Measurements from ENCODE around the gene IGSF3. TPM values are rescaled to one million over a fixed set of nuclear protein-coding genes. Genes with fewer than 3 reads are reported as not detected.
A peak's percentile ranks its signal among the peaks of the same experiment; 100 is the strongest.

The IGSF3 gene
- total RNA-seq, 1 experiment from 2014 or later = 3.5 TPM

GRCh38 chr1:116674751-116675150, 7.2 kb upstream of the IGSF3 start:
- Mint-ChIP-seq H3K4me3 (ENCODE audit: unreplicated experiment) (no peak overlapping the region), H3K9me3 (ENCODE audit: unreplicated experiment) (no peaks in the 10 kb centered on the region), H3K36me3 (ENCODE audit: insufficient read depth, unreplicated experiment) (no peaks in the 10 kb centered on the region), H3K4me1 (ENCODE audit: insufficient read depth, unreplicated experiment) (peaks cover 5% of the 10 kb centered on the region), H3K27me3 (ENCODE audit: insufficient read depth, unreplicated experiment) (no peaks in the 10 kb centered on the region), H3K27ac (ENCODE audit: low read depth, unreplicated experiment) (no peak overlapping the region)
- DNase-seq (ENCODE audit: unreplicated experiment) = no peak
- intact Hi-C loops (cut with micrococcal nuclease) = no loop called here
- CTCF ChIA-PET = interaction anchor here (0.7 to 1.0 kb wide), 2 partner anchors 51 to 80 kb away, joined by 3 read pairs; no protein-coding TSS in a partner anchor
- BruUV-seq (replicated peaks) = no TSS peak
- TF ChIP-seq, protein P1, sequence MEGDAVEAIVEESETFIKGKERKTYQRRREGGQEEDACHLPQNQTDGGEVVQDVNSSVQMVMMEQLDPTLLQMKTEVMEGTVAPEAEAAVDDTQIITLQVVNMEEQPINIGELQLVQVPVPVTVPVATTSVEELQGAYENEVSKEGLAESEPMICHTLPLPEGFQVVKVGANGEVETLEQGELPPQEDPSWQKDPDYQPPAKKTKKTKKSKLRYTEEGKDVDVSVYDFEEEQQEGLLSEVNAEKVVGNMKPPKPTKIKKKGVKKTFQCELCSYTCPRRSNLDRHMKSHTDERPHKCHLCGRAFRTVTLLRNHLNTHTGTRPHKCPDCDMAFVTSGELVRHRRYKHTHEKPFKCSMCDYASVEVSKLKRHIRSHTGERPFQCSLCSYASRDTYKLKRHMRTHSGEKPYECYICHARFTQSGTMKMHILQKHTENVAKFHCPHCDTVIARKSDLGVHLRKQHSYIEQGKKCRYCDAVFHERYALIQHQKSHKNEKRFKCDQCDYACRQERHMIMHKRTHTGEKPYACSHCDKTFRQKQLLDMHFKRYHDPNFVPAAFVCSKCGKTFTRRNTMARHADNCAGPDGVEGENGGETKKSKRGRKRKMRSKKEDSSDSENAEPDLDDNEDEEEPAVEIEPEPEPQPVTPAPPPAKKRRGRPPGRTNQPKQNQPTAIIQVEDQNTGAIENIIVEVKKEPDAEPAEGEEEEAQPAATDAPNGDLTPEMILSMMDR (IDR thresholded peaks at IDR 0.05; ENCODE audit: unreplicated experiment) = no peak
- POLR2A ChIA-PET = interaction anchor here (1.2 kb wide), 1 partner anchor 13 kb away, joined by 3 read pairs; no protein-coding TSS in a partner anchor

GRCh38 chr1:116674011-116674531, 6.5 kb upstream of the IGSF3 start:
- CTCF ChIA-PET = interaction anchor here (1.0 to 1.8 kb wide), 2 partner anchors 17 to 20 kb away, joined by 5 to 6 read pairs; no protein-coding TSS in a partner anchor
- intact Hi-C loops (cut with micrococcal nuclease) = no loop called here
- DNase-seq (ENCODE audit: unreplicated experiment) = no peak
- H3K4me1 Mint-ChIP-seq (ENCODE audit: insufficient read depth, unreplicated experiment) = peaks cover 5% of the 10 kb centered on the region
- no peak overlapping the region for H3K4me3 Mint-ChIP-seq (ENCODE audit: unreplicated experiment)
- BruUV-seq (replicated peaks) = no TSS peak
- H3K27ac Mint-ChIP-seq (ENCODE audit: low read depth, unreplicated experiment) = no peak overlapping the region
- POLR2A ChIA-PET = interaction anchor here (1.2 kb wide), 1 partner anchor 13 kb away, joined by 3 read pairs; no protein-coding TSS in a partner anchor
- TF ChIP-seq, protein P1 (IDR thresholded peaks at IDR 0.05; ENCODE audit: unreplicated experiment) = no peak
- no peaks in the 10 kb centered on the region for H3K36me3 Mint-ChIP-seq (ENCODE audit: insufficient read depth, unreplicated experiment)
- no peaks in the 10 kb centered on the region for H3K27me3 Mint-ChIP-seq (ENCODE audit: insufficient read depth, unreplicated experiment)
- no peaks in the 10 kb centered on the region for H3K9me3 Mint-ChIP-seq (ENCODE audit: unreplicated experiment)

DNA sequence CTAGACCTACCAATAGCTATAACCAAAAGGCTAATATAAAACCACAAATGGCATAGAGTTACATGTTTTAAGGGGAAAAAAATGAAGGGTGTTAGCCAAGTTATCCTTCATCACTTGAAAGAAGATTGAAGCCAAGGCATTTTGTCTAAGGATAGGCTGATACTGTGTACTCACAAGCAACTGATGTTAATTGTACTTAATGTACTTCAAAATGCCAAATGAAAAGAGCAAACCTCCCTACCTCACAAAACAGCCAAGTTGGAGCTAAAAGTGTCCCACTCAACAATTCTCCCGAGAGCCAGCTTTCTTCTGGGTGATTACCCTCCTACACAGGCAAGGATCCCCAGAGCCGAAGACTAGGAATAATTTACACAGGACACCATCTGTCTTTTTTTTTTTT, 4.4 kb upstream of the IGSF3 start:
- intact Hi-C loops (cut with micrococcal nuclease) = no loop called here
- H3K4me1 Mint-ChIP-seq (ENCODE audit: insufficient read depth, unreplicated experiment) = peaks cover 5% of the 10 kb centered on the region
- no peaks in the 10 kb centered on the region for H3K27me3 Mint-ChIP-seq (ENCODE audit: insufficient read depth, unreplicated experiment)
- no peak for DNase-seq (ENCODE audit: unreplicated experiment)
- H3K36me3 Mint-ChIP-seq (ENCODE audit: insufficient read depth, unreplicated experiment) = no peaks in the 10 kb centered on the region
- ChIA-PET CTCF (interaction anchor here (0.8 to 1.4 kb wide), 2 partner anchors 11 to 42 kb away, joined by 3 read pairs; no protein-coding TSS in a partner anchor), POLR2A (no interaction called here)
- no TSS peak for BruUV-seq (replicated peaks)
- no peak overlapping the region for H3K27ac Mint-ChIP-seq (ENCODE audit: low read depth, unreplicated experiment)
- TF ChIP-seq, protein P1 (IDR thresholded peaks at IDR 0.05; ENCODE audit: unreplicated experiment) = no peak
- H3K9me3 Mint-ChIP-seq (ENCODE audit: unreplicated experiment) = no peaks in the 10 kb centered on the region
- no peak overlapping the region for H3K4me3 Mint-ChIP-seq (ENCODE audit: unreplicated experiment)

GRCh38 chr1:116671072-116671760, 3.7 kb upstream of the IGSF3 start:
- ChIA-PET POLR2A (no interaction called here), CTCF (interaction anchor here (0.6 to 1.4 kb wide), 2 partner anchors 11 to 1088 kb away, joined by 3 read pairs; no protein-coding TSS in a partner anchor)
- Mint-ChIP-seq H3K4me3 (ENCODE audit: unreplicated experiment) (no peak overlapping the region), H3K9me3 (ENCODE audit: unreplicated experiment) (no peaks in the 10 kb centered on the region), H3K4me1 (ENCODE audit: insufficient read depth, unreplicated experiment) (peaks cover 5% of the 10 kb centered on the region), H3K27me3 (ENCODE audit: insufficient read depth, unreplicated experiment) (no peaks in the 10 kb centered on the region), H3K36me3 (ENCODE audit: insufficient read depth, unreplicated experiment) (no peaks in the 10 kb centered on the region), H3K27ac (ENCODE audit: low read depth, unreplicated experiment) (peak overlapping the region; percentile 49)
- no peak for DNase-seq (ENCODE audit: unreplicated experiment)
- TF ChIP-seq, protein P1 (IDR thresholded peaks at IDR 0.05; ENCODE audit: unreplicated experiment) = no peak
- intact Hi-C loops (cut with micrococcal nuclease) = no loop called here
- BruUV-seq (replicated peaks) = no TSS peak

All from MCF 10A (cell line).